Mesendoderm (in vitro differentiated cells): ENCODE measurements around the gene AP4S1.
"Not testable (repeated sequence)": the region's sequence is repeated elsewhere in the genome, so short reads cannot be mapped to it uniquely, and the experiment has no call there.

Experiments used
- DNase-seq: peaks from one replicate; pipeline ENCODE4 v3.0.0; 2013
- H2AK5ac ChIP-seq: 2 replicates; pipeline ENCODE4 v1.6.1; 2013; ENCODE audit warnings: low read length, inconsistent platforms
- H2BK120ac ChIP-seq: 2 replicates; pipeline ENCODE4 v1.6.1; 2013; ENCODE audit warnings: low read depth, mild to moderate bottlenecking, low read length, moderate library complexity, mixed read lengths
- H2BK15ac ChIP-seq: replicated peaks from 2 replicates; pipeline ENCODE4 v1.6.1; 2013; ENCODE audit warnings: low read depth, mild to moderate bottlenecking, moderate library complexity
- H2BK5ac ChIP-seq: 2 replicates; pipeline ENCODE4 v1.6.1; 2013; ENCODE audit warnings: low read length, inconsistent platforms
- H3K18ac ChIP-seq: 2 replicates; pipeline ENCODE4 v1.6.1; 2013; ENCODE audit warnings: mild to moderate bottlenecking, low read length, mixed read lengths
- H3K23ac ChIP-seq: one replicate; pipeline ENCODE4 v1.6.1; 2013; ENCODE audit warnings: low read length
- H3K27ac ChIP-seq: 2 replicates; pipeline ENCODE4 v1.5.1; 2013; ENCODE audit warnings: low read depth, mild to moderate bottlenecking, inconsistent platforms, low read length, moderate library complexity
- H3K27me3 ChIP-seq: 2 replicates; pipeline ENCODE4 v1.6.1; 2013; ENCODE audit warnings: low read length, control low read depth, mild to moderate bottlenecking, inconsistent platforms; ENCODE audit not compliant: insufficient read depth, poor library complexity
- H3K36me3 ChIP-seq: 2 replicates; pipeline ENCODE4 v1.6.1; 2013; ENCODE audit warnings: low read length, inconsistent platforms; ENCODE audit not compliant: control insufficient read depth, insufficient read depth
- H3K4ac ChIP-seq: one replicate; pipeline ENCODE4 v1.6.1; 2013; ENCODE audit warnings: low read depth, mild to moderate bottlenecking, low read length, moderate library complexity
- H3K4me1 ChIP-seq: 2 replicates; pipeline ENCODE4 v1.6.1; 2013; ENCODE audit warnings: low read depth, low read length, inconsistent platforms; ENCODE audit not compliant: control insufficient read depth
- H3K4me2 ChIP-seq: 2 replicates; pipeline ENCODE4 v1.6.1; 2013; ENCODE audit warnings: low read length
- H3K4me3 ChIP-seq: 2 replicates; pipeline ENCODE4 v1.5.1; 2013; ENCODE audit warnings: mild to moderate bottlenecking, low read length
- H3K56ac ChIP-seq: one replicate; pipeline ENCODE4 v1.6.1; 2013; ENCODE audit warnings: low read length
- H3K79me1 ChIP-seq: 2 replicates; pipeline ENCODE4 v1.6.1; 2013; ENCODE audit warnings: low read length, inconsistent platforms
- H3K79me2 ChIP-seq: 2 replicates; pipeline ENCODE4 v1.6.1; 2013; ENCODE audit warnings: mild to moderate bottlenecking, low read length; ENCODE audit not compliant: control insufficient read depth, insufficient read depth
- H3K9ac ChIP-seq: 2 replicates; pipeline ENCODE4 v1.6.1; 2013; ENCODE audit warnings: low read length, inconsistent platforms
- H4K5ac ChIP-seq: one replicate; pipeline ENCODE4 v1.6.1; 2013; ENCODE audit warnings: low read length
- H4K8ac ChIP-seq: one replicate; pipeline ENCODE4 v1.6.1; 2013; ENCODE audit warnings: low read depth, mild to moderate bottlenecking, control low read depth, low read length, moderate library complexity
- WGBS: extraction: QIAGEN DNeasy Blood & Tissue Kit; methylation state at CpG from one replicate; pipeline ENCODE4 v1.1.7; 2013; ENCODE audit warnings: low lambda C conversion rate, missing lambda C conversion rate; ENCODE audit not compliant: insufficient coverage; ENCODE audit errors: extremely low coverage; 5-methylcytosine and 5-hydroxymethylcytosine counted together

AP4S1 gene

GRCh38 chr14:31037709-31038221 is 12.3 kb downstream of the AP4S1 start:
- H3K4me3 ChIP-seq, result no peak overlapping the region
- H3K9ac ChIP-seq, result no peak overlapping the region
- no peaks in the 10 kb centered on the region for H3K27me3 ChIP-seq
- H3K18ac ChIP-seq, result peak overlapping the region; percentile 31
- WGBS, result no CpG with 5 or more reads among the region's 1 CpG
- no peaks in the 10 kb centered on the region for H3K36me3 ChIP-seq
- no peak overlapping the region for H3K56ac ChIP-seq
- peak overlapping the region; percentile 65 for H4K8ac ChIP-seq
- H3K23ac ChIP-seq, result no peak overlapping the region
- H3K79me2 ChIP-seq, result no peaks in the 10 kb centered on the region
- H3K27ac ChIP-seq, result no peak overlapping the region
- H4K5ac ChIP-seq, result no peak overlapping the region
- H3K4ac ChIP-seq, result no peak overlapping the region
- no peak overlapping the region for H2BK5ac ChIP-seq
- H2AK5ac ChIP-seq, result no peak overlapping the region
- DNase-seq, result no peak
- H2BK120ac ChIP-seq, result no peak overlapping the region
- no peaks in the 10 kb centered on the region for H3K4me1 ChIP-seq
- no peak overlapping the region for H3K4me2 ChIP-seq
- no peaks in the 10 kb centered on the region for H3K79me1 ChIP-seq
- peak overlapping the region; percentile 8 for H2BK15ac ChIP-seq

DNA sequence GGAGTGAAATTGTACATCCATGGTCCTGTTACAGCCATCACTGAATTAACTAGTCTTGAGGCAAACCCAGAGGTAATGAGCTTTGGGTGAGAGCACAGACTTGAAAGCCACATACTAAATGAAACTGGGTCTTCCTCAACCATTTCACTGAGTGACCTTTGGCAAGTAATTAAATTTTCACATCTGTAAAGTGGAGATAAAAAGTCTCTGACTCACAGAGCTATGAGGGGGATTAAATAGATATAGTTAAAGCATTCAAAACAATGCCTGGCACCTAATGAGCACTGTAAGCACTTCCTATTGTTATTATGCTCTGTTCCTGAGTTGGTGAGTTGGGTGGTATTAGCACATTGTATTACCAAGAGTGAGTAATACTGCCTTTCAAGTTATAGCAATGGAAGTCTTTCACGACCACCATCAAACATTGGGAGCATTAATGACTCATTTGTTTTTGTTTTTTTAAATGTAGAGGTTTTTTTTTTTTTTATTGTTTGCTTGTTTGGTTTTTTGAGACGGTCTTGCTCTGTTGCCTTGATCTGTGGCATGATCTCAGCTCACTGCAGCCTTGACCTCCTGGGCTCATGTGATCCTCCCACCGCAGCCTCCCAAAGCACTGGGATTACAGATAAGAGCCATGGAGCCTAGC is 13.2 kb downstream of the AP4S1 start:
- Histone ChIP-seq H3K27ac (peak overlapping the region; percentile 18), H3K56ac (no peak overlapping the region), H3K4me1 (peaks cover 2% of the 10 kb centered on the region), H4K5ac (no peak overlapping the region), H3K9ac (no peak overlapping the region), H3K79me2 (no peaks in the 10 kb centered on the region), H3K79me1 (no peaks in the 10 kb centered on the region), H3K4me3 (no peak overlapping the region), H2BK15ac (no peak overlapping the region), H2BK120ac (no peak overlapping the region), H3K23ac (no peak overlapping the region), H3K18ac (no peak overlapping the region), H2BK5ac (no peak overlapping the region), H3K27me3 (no peaks in the 10 kb centered on the region), H4K8ac (no peak overlapping the region), H3K36me3 (no peaks in the 10 kb centered on the region), H3K4me2 (no peak overlapping the region), H2AK5ac (no peak overlapping the region), H3K4ac (peak overlapping the region; percentile 31)
- WGBS, result no CpG with 5 or more reads among the region's 3 CpGs
- DNase-seq, result peak; percentile 84

- no peak overlapping the region for H4K5ac ChIP-seq
- H3K4me1 ChIP-seq, result peaks cover 2% of the 10 kb centered on the region
- no peak overlapping the region for H3K9ac ChIP-seq
- H3K23ac ChIP-seq, result no peak overlapping the region
- DNase-seq, result no peak
- no peak overlapping the region for H3K4me2 ChIP-seq
- no peak overlapping the region for H2BK120ac ChIP-seq
- H3K36me3 ChIP-seq, result no peaks in the 10 kb centered on the region
- no peak overlapping the region for H3K27ac ChIP-seq
- H3K79me2 ChIP-seq, result no peaks in the 10 kb centered on the region
- H4K8ac ChIP-seq, result no peak overlapping the region
- no peak overlapping the region for H3K4me3 ChIP-seq
- WGBS, result no CpG with 5 or more reads among the region's 1 CpG
- no peak overlapping the region for H2BK5ac ChIP-seq
- H2BK15ac ChIP-seq, result no peak overlapping the region
- H3K56ac ChIP-seq, result peak overlapping the region; percentile 47
- no peaks in the 10 kb centered on the region for H3K27me3 ChIP-seq
- no peak overlapping the region for H3K18ac ChIP-seq
- no peak overlapping the region for H2AK5ac ChIP-seq
- no peak overlapping the region for H3K4ac ChIP-seq
- H3K79me1 ChIP-seq, result no peaks in the 10 kb centered on the region
Observed at GRCh38 chr14:31042300-31042699, 16.9 kb downstream of the AP4S1 start.

- H3K4me2 ChIP-seq, H3K36me3 ChIP-seq, H4K8ac ChIP-seq, H3K27ac ChIP-seq, H3K56ac ChIP-seq, DNase-seq, H2AK5ac ChIP-seq, H3K79me1 ChIP-seq, H2BK15ac ChIP-seq, H3K4me3 ChIP-seq, H3K79me2 ChIP-seq, H3K27me3 ChIP-seq, H2BK5ac ChIP-seq, H3K4ac ChIP-seq, H2BK120ac ChIP-seq, H3K9ac ChIP-seq, H3K4me1 ChIP-seq, H4K5ac ChIP-seq, H3K23ac ChIP-seq: not testable (repeated sequence)
- no CpG with 5 or more reads among the region's 10 CpGs for WGBS
- peak overlapping the region; percentile 39 for H3K18ac ChIP-seq
Observed at GRCh38 chr14:31042893-31043292, 17.4 kb downstream of the AP4S1 start.

DNA sequence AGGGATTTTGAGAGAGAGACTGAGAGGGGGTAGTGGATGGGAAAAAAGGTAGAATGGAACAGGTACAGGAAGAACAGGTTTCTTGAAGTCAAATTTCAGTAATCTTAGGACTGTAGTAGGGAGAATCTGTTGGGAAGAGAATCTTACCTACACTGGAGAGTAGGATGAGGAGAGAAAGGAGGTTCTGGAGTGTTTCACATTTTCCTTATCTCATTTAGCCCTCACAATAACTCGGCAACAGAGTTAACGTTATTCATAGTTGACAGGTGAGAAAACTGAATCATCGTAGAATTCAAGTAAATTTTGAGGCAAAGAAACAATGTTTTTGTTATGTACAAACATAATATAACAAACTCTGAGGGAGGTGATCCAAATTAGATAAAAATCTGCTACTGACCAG is 17.9 kb downstream of the AP4S1 start:
- Histone ChIP-seq H3K27me3 (no peaks in the 10 kb centered on the region), H2AK5ac (no peak overlapping the region), H3K4me1 (peaks cover 2% of the 10 kb centered on the region), H3K79me1 (no peaks in the 10 kb centered on the region), H3K36me3 (no peaks in the 10 kb centered on the region), H2BK120ac (no peak overlapping the region), H3K56ac (no peak overlapping the region), H3K27ac (no peak overlapping the region), H4K5ac (no peak overlapping the region), H3K23ac (no peak overlapping the region), H3K79me2 (no peaks in the 10 kb centered on the region), H3K9ac (no peak overlapping the region), H3K4ac (no peak overlapping the region), H3K18ac (no peak overlapping the region), H4K8ac (no peak overlapping the region), H2BK5ac (no peak overlapping the region), H3K4me3 (no peak overlapping the region), H3K4me2 (no peak overlapping the region), H2BK15ac (no peak overlapping the region)
- no peak for DNase-seq
- WGBS, result no CpG with 5 or more reads among the region's 3 CpGs
